Measurements from ENCODE around the gene DGCR6. TPM values are rescaled to one million over a fixed set of nuclear protein-coding genes. Genes with fewer than 3 reads are reported as not detected.
A peak's percentile ranks its signal among the peaks of the same experiment; 100 is the strongest.
"Not testable (repeated sequence)": the region's sequence is repeated elsewhere in the genome, so short reads cannot be mapped to it uniquely, and the experiment has no call there.

DGCR6 gene
- total RNA-seq, 1 donor from 2014 or later, result 6.0 TPM

GRCh38 chr22:18952022-18952421 lies 45.9 kb downstream of the DGCR6 start:
- no peak for DNase-seq (ENCODE audit: low spot score in 2 of 2, unreplicated experiment in 2 of 2)
- peaks cover 24% of the 10 kb centered on the region for H3K27me3 Mint-ChIP-seq (ENCODE audit: low read depth)
- H3K4me1 Mint-ChIP-seq, result peaks cover 4% of the 10 kb centered on the region
- H3K27ac Mint-ChIP-seq, result no peak overlapping the region
- H3K9me3 Mint-ChIP-seq, result no peaks in the 10 kb centered on the region
- no peak for TF ChIP-seq CTCF (IDR thresholded peaks at IDR 0.05; ENCODE audit: unreplicated experiment)
- no peaks in the 10 kb centered on the region for H3K36me3 Mint-ChIP-seq
- no peak overlapping the region for H3K4me3 Mint-ChIP-seq

GRCh38 chr22:18953128-18953527 lies 47.0 kb downstream of the DGCR6 start:
- peak in 1 of 2 experiments; percentile 29 for DNase-seq (ENCODE audit: low spot score in 2 of 2, unreplicated experiment in 2 of 2)
- not testable (repeated sequence) for H3K27ac Mint-ChIP-seq, H3K9me3 Mint-ChIP-seq, H3K4me1 Mint-ChIP-seq, H3K36me3 Mint-ChIP-seq, H3K4me3 Mint-ChIP-seq
- peaks cover 23% of the 10 kb centered on the region for H3K27me3 Mint-ChIP-seq (ENCODE audit: low read depth)

- peak; percentile 77 for TF ChIP-seq CTCF (IDR thresholded peaks at IDR 0.05; ENCODE audit: unreplicated experiment)
- peaks cover 18% of the 10 kb centered on the region for H3K27me3 Mint-ChIP-seq (ENCODE audit: low read depth)
- not testable (repeated sequence) for H3K4me1 Mint-ChIP-seq, H3K36me3 Mint-ChIP-seq, H3K4me3 Mint-ChIP-seq, H3K9me3 Mint-ChIP-seq, H3K27ac Mint-ChIP-seq
- peak in 1 of 2 experiments; percentile 86 for DNase-seq (ENCODE audit: low spot score in 2 of 2, unreplicated experiment in 2 of 2)
Observed at GRCh38 chr22:18954303-18954989, 48.3 kb downstream of the DGCR6 start.

- no peak overlapping the region for H3K27ac Mint-ChIP-seq
- H3K4me1 Mint-ChIP-seq, result no peaks in the 10 kb centered on the region
- no peak for DNase-seq (ENCODE audit: low spot score in 2 of 2, unreplicated experiment in 2 of 2)
- peaks cover 14% of the 10 kb centered on the region for H3K27me3 Mint-ChIP-seq (ENCODE audit: low read depth)
- no peak overlapping the region for H3K4me3 Mint-ChIP-seq
- no peaks in the 10 kb centered on the region for H3K36me3 Mint-ChIP-seq
- H3K9me3 Mint-ChIP-seq, result no peaks in the 10 kb centered on the region
- no peak for TF ChIP-seq CTCF (IDR thresholded peaks at IDR 0.05; ENCODE audit: unreplicated experiment)
Observed at GRCh38 chr22:18954990-18955571, 49.0 kb downstream of the DGCR6 start.

GRCh38 chr22:18955696-18956095 lies 49.6 kb downstream of the DGCR6 start:
- Mint-ChIP-seq H3K27ac (no peak overlapping the region), H3K4me1 (no peaks in the 10 kb centered on the region), H3K9me3 (no peaks in the 10 kb centered on the region), H3K4me3 (no peak overlapping the region), H3K27me3 (ENCODE audit: low read depth) (peaks cover 10% of the 10 kb centered on the region), H3K36me3 (no peaks in the 10 kb centered on the region)
- no peak for DNase-seq (ENCODE audit: low spot score in 2 of 2, unreplicated experiment in 2 of 2)
- no peak for TF ChIP-seq CTCF (IDR thresholded peaks at IDR 0.05; ENCODE audit: unreplicated experiment)

- H3K27ac Mint-ChIP-seq; H3K36me3 Mint-ChIP-seq; H3K4me3 Mint-ChIP-seq; DNase-seq (ENCODE audit: low spot score in 2 of 2, unreplicated experiment in 2 of 2); H3K4me1 Mint-ChIP-seq; H3K9me3 Mint-ChIP-seq: not testable (repeated sequence)
- H3K27me3 Mint-ChIP-seq (ENCODE audit: low read depth), result peaks cover 10% of the 10 kb centered on the region
Observed at GRCh38 chr22:18956121-18956895, 50.2 kb downstream of the DGCR6 start.

GRCh38 chr22:18956956-18957355 lies 50.8 kb downstream of the DGCR6 start:
- H3K4me3 Mint-ChIP-seq; H3K36me3 Mint-ChIP-seq; H3K4me1 Mint-ChIP-seq; DNase-seq (ENCODE audit: low spot score in 2 of 2, unreplicated experiment in 2 of 2); H3K9me3 Mint-ChIP-seq; H3K27ac Mint-ChIP-seq: not testable (repeated sequence)
- peaks cover 10% of the 10 kb centered on the region for H3K27me3 Mint-ChIP-seq (ENCODE audit: low read depth)

- not testable (repeated sequence) for H3K4me3 Mint-ChIP-seq; H3K27ac Mint-ChIP-seq; H3K27me3 Mint-ChIP-seq (ENCODE audit: low read depth)
Observed at GRCh38 chr22:18957621-18958320, 51.7 kb downstream of the DGCR6 start.

GRCh38 chr22:18958321-18958705 lies 52.2 kb downstream of the DGCR6 start:
- not testable (repeated sequence) for H3K4me3 Mint-ChIP-seq

More at GRCh38 chr22:18957621-18958320, 51.7 kb downstream of the DGCR6 start:
- H3K4me1 Mint-ChIP-seq; DNase-seq (ENCODE audit: low spot score in 2 of 2, unreplicated experiment in 2 of 2); H3K9me3 Mint-ChIP-seq; H3K36me3 Mint-ChIP-seq: not testable (repeated sequence)

More at GRCh38 chr22:18958321-18958705, 52.2 kb downstream of the DGCR6 start:
- not testable (repeated sequence) for H3K27ac Mint-ChIP-seq; H3K4me1 Mint-ChIP-seq; DNase-seq (ENCODE audit: low spot score in 2 of 2, unreplicated experiment in 2 of 2); H3K36me3 Mint-ChIP-seq; H3K9me3 Mint-ChIP-seq; H3K27me3 Mint-ChIP-seq (ENCODE audit: low read depth)
